SK-MEL-5 (cell line): Measurements from ENCODE around the gene SRM. TPM values are rescaled to one million over a fixed set of nuclear protein-coding genes. Genes with fewer than 3 reads are reported as not detected.
"Not testable (repeated sequence)": the region's sequence is repeated elsewhere in the genome, so short reads cannot be mapped to it uniquely, and the experiment has no call there.

Source experiments
- DNase-seq: peaks from one replicate; pipeline ENCODE4 v3.0.0-alpha.2; 2016; ENCODE audit warnings: low read depth, low spot score
- in situ Hi-C: cut with HindIII; loops from 2 replicates; pipeline ENCODE4 v1.10.0; 2016; ENCODE audit warnings: low sequenced_read_pairs, high pct_unique_total_duplicates, low pct_unique_long_range_greater_than_20kb
- total RNA-seq: library from RNA; depleted of rRNA; stranded (reverse); fragments of >200 nt; shearing (Covaris generic); gene quantifications from 2 replicates; pipeline ENCODE4 v1.2.3, GENCODE V29; 2014

The SRM gene
- total RNA-seq, 1 experiment from 2014 or later = 46.1 TPM

DNA sequence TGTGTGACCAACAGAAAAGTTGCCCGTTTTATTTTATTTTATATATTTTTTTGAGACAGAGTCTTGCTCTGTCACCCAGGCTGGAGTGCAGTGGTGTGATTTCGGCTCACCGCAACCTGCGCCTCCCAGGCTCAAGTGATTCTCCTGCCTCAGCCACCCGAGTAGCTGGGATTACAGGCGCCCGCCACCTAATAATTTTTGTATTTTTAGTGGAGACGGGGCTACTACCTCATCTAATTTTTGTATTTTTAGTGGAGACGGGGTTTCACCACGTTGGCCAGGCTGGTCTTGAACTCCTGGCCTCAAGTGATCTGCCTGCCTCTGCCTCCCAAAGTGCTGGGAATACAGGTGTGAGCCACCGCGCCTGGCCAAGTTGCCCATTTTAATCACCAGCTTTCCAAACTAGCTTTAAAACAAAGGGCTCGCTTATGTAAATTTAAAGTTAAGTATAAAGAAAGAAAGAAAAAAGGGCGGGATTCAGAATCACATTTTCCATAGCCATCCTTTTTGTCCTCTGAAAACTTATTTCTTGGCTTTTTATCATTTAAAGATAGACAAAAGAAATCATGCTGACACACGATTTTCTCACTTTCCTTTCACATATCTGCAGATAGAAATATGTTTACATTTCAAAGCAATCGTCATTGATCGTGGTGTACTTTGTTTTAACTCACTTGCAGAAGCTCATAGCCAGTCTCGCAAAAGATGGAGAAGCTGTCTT lies 22.6 kb downstream of the SRM start:
- DNase-seq, in situ Hi-C loops: not testable (repeated sequence)

DNA sequence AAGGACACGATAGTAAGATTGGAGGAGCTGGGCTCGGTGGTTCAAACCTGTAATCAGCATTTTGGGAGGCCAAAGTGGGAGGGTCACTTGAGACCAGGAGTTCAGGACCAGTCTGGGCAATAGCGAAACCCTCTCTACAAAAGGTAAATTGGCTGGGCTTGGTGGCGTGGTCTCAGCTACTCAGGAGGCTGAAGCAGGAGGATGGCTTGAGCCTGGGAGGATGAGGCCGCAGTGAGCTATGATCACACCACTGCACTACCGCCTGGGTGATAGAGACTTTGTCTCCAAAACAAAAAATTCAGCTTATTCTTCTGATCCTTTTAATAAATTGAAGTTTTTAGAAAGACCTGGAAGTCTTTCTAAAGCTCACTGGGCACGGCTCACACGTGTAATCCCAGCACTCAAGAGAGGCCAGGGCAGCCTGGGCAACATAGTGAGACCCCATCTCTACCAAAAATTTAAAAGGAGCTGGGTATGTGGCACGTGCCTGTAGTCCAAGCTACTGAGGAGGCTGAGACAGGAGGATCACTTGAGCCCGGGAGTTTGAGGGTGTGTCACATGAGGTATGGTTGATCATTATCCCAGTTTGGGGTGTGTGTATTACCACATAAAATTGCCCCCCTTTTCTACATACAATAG lies 28.1 kb downstream of the SRM start:
- in situ Hi-C loops = no loop called here
- no peak for DNase-seq

DNA sequence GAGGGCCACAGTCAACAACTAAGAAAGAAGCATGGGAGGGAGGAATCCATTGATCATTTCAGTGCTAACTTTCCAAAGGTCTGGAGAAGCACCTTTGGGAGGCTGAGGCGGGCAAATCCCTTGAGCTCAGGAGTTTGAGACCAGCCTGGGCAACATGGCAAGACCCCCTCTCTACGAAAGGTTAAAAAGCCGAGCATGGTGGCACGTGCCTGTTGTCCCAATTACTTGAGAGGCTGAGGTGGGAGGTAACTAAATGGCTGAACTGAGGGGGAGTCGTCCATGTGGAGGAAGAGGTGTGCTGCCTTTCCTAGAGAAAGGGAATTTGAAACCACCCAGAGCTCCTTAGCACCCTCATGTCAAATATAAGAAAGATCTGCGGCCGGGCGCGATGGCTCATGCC lies 29.0 kb downstream of the SRM start:
- no peak for DNase-seq
- in situ Hi-C loops = no loop called here

DNA sequence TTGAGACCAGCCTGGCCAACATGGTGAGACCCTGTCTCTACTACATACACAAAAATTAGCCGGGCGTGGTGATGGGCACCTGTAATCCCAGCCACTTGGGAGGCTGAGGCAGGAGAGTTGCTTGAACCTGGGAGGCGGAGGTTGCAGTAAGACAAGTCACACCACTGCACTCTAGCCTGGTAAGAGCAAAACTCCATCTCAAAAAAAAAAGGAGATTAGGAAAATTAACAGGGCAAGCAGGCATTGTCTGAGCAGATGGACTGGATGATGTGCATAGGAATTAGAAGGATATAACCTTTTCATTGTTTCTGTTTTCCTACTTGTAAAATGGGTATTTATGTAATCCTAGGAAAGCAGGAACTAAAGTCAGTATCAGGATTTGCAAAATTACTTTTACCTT lies 31.8 kb downstream of the SRM start:
- DNase-seq = no peak
- in situ Hi-C loops = no loop called here

DNA sequence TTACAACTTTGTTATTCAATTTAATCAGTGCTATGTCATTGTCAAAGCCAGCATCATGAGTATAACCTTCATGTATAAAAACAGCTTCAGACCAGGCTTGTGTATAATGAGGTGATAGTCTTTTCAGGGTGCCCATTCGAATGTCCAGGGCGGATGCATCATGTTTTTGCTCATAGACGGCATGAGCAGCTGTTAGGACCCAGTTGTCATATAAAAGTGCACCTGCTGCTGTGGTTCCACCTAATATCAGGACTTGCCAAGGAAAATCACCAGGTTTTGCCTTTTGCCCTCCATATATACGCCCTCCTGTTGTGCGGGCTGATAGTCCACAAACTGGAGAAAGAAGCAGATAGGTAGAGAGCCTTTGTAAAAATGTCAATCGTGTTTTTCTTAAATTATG lies 32.5 kb downstream of the SRM start:
- DNase-seq = no peak
- in situ Hi-C loops = no loop called here

DNA sequence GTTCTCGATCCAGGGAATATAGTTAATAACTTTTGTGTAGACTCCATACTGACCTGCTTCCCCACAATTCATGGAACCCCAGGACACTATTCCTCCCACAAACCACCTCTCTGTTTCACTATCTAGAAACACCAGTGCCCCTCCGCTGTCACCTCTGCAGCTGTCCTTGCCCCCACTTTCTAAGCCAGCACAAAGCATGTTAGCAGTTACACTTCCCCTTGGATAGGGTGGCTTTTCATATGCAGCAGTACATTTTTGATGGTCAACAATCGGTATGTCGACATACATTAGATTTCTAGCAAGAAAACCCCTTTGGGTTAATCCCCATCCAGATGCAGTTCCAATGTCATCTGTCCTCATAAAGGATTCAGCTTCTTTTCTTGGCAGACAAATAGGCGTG lies 32.9 kb downstream of the SRM start:
- in situ Hi-C loops = no loop called here
- no peak for DNase-seq

DNA sequence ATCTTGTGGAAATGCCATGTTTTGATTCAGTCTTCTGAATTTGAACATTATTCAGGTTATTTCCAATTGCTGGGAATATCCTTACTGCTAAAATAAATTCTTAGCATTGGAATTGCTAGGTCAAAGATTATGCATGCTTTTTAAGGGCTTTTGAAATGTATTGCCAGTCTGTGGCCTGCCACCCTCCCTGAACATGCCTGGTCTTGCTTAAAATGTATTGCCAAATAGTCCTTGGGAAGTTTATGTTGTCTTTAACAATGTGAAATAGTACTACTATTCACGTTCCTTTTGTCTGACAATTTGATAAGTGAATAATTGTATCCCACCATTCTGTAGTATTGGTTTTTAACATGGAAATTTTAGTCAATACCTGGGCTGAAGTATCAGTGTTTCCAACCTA lies 33.8 kb downstream of the SRM start:
- in situ Hi-C loops = no loop called here
- DNase-seq = no peak

DNA sequence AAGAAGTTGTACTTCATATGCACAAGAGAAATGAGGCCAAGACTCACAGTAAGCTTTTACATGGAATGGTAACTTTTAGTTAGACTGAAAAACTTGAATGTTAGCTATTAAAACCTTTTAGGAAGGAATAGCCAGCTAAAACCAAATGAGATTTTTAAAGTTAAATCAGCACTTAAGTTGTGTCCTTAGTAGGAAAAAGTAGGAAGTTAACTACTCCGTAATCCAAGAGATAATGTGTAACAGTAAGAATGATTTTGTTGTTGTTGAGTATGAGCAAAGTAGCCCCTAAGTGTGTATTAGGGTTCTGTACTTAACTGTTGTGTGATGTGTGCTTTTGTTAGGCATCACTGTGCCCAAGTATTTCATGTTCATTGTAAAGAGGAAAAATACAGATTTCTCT lies 34.2 kb downstream of the SRM start:
- in situ Hi-C loops = no loop called here
- DNase-seq = no peak

DNA sequence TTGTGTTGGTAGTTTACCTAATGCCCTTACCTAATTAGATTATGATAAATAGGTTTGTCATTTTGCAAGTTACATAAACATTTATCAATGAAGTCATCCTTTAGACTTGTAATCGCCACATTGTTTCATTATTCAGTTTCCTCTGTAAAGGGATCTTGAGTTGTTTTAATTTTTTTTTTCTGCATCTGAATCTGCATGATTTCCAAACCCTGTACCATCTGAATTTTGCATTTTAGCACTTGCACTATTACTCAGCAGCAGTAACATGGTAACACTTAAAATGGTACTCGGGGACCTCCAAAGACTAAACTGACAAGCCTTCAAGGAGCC lies 35.0 kb downstream of the SRM start:
- no peak for DNase-seq
- in situ Hi-C loops = no loop called here

DNA sequence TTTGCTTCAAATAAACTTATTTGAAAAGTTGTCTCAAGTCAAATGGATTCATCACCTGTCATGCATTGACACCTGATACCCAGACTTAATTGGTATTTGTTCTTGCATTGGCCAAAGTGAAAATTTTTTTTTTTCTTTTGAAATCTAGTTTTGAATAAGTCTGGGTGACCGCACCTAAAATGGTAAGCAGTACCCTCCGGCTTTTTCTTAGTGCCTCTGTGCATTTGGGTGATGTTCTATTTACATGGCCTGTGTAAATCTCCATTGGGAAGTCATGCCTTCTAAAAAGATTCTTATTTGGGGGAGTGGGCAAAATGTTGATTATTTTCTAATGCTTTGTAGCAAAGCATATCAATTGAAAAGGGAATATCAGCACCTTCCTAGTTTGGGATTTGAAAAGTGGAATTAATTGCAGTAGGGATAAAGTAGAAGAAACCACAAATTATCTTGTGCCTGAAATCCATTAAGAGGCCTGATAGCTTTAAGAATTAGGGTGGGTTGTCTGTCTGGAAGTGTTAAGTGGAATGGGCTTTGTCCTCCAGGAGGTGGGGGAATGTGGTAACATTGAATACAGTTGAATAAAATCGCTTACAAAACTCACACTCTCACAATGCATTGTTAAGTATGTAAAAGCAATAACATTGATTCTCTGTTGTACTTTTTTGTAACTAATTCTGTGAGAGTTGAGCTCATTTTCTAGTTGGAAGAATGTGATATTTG lies 35.5 kb downstream of the SRM start:
- in situ Hi-C loops = no loop called here

DNA sequence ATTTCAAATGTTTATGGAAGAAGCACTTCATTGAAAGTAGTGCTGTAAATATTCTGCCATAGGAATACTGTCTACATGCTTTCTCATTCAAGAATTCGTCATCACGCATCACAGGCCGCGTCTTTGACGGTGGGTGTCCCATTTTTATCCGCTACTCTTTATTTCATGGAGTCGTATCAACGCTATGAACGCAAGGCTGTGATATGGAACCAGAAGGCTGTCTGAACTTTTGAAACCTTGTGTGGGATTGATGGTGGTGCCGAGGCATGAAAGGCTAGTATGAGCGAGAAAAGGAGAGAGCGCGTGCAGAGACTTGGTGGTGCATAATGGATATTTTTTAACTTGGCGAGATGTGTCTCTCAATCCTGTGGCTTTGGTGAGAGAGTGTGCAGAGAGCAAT lies 36.6 kb downstream of the SRM start:
- in situ Hi-C loops = no loop called here
- DNase-seq = no peak

More for the DNA sequence above, 35.5 kb downstream of the SRM start:
- DNase-seq = no peak

DNA sequence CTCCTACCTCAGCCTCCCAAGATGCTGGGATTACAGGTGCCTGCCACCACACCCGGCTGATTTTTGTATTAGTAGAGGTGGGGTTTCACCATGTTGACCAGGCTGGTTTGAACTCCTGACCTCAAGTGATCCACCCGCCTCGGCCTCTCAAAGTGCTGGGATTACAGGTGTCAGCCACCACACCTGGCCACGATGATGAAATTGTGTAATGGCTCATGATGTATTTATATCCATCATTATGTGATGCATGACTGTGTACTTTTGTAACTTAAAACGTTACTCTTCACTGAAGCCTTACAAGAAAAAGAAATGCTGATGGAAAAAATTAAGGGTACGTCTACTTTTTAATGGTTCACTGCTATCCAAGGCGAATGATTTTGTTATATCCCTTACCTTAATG lies 39.8 kb downstream of the SRM start:
- in situ Hi-C loops = no loop called here
- DNase-seq = no peak

DNA sequence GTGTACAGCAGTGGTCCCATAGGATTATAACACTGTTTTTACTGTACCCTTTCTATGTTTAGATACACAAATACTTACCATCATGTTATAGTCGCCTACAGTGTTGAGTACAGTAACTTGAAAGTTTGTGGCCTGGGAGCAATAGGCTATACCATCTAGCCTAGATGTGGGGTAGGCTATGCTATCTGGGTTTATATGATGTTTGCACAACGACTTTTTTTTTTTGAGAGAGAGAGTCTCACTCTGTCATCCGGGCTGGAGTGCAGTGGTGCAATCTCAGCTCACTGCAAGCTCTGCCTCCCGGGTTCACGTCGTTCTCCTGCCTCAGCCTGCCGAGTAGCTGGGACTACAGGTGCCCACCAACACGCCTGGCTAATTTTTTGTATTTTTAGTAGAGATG lies 40.5 kb downstream of the SRM start:
- in situ Hi-C loops, DNase-seq: not testable (repeated sequence)

DNA sequence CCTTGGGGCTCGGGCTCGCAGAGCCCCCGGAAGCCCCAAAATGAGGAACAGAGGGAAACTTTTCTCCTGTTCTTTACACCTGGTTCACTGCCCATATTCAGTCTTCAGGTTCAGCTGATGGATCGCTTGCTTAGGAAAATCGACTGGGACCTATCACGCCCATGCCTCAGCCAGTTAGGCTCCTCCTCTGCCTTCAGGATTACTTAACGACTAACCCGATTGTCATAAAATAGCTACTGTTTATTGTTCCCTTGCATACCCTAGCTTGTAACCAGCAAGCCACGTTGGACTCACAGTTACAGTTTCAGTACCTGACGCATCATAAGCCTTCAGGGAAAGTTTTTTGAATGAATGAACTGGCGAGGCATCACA lies 46.7 kb downstream of the SRM start:
- DNase-seq = peak; percentile 52
- in situ Hi-C loops = no loop called here

DNA sequence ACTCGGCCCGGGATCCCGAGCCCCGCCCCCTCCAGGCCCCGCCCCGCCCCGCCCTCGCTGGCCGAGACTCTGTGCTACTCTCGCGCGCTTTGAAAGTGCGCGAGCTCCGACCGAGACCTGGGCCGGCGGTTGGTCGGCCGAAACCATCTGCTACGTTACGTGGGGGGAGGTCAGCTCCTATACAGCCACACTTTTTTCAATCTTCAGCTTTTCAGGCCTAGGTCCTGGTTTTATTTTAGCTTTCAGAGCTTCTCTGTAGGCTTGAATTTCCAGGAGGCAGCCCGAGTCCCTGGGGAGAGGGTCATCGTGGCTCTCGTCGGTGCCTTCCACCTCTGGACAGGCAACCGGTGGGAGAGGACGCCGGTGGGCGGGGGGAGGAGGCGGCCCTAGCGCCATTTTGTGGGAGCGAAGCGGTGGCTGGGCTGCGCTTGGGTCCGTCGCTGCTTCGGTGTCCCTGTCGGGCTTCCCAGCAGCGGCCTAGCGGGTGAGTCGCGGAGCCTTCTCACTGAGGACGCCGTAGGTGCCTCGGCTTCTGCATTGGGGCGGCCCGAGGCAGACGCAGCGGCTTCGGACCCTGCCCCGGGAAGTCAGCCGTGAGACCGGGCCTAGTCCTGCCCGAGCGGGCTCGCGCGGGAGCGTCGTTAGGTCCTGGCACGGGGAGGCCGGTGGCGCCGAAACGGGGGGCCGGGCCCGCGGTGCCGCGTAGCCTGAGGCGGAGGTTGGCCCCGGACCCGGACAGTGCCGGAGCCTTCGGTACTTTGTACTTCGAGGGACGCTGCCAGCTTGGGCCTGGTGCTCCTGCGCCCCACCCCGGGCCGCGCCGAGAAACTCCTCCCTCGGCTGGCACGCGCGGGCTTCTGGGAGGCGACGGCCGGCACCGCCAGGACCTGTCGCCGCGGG lies 47.3 kb downstream of the SRM start, which contains the start of gene TARDBP:
TSS of gene TARDBP (plus strand) at position 395 of the 900 bp plus-strand sequence. CDS start 1,074 bp downstream, outside the sequence.
- peak; percentile 85 for DNase-seq
- in situ Hi-C loops = no loop called here
